NB4 (cell line): ENCODE measurements around the gene CPXM2.

ENCODE experiments used
- DNase-seq: peaks from one replicate; pipeline ENCODE4 v3.0.0; 2010; ENCODE audit warnings: low read depth
- H3K4me3 ChIP-seq: one replicate; pipeline ENCODE4 v1.5.1; 2011; ENCODE audit warnings: mild to moderate bottlenecking, low read depth, low read length, moderate library complexity
- CTCF ChIP-seq: IDR thresholded peaks from one replicate; pipeline ENCODE4 v1.5.1; 2012; ENCODE audit warnings: low read depth, low read length
- MAX ChIP-seq: IDR thresholded peaks from 2 replicates; pipeline ENCODE4 v1.6.1; 2011; ENCODE audit warnings: low read depth, low read length
- MYC ChIP-seq: IDR thresholded peaks from 2 replicates; pipeline ENCODE4 v1.6.1; 2011; ENCODE audit warnings: low read depth, low read length
- POLR2A ChIP-seq: IDR thresholded peaks from 2 replicates; pipeline ENCODE4 v1.6.1; 2011; ENCODE audit warnings: mild to moderate bottlenecking; ENCODE audit not compliant: insufficient read length; ENCODE audit errors: extremely low read depth

CPXM2 gene

GRCh38 chr10:123792248-123792978, 99.2 kb downstream of the CPXM2 start:
- peak; percentile 11 for DNase-seq
- TF ChIP-seq MYC: no peak
- TF ChIP-seq CTCF: no peak
- no peak for TF ChIP-seq MAX
- TF ChIP-seq POLR2A: no peak
- no peak overlapping the region for H3K4me3 ChIP-seq

- H3K4me3 ChIP-seq: no peak overlapping the region
- TF ChIP-seq MAX: no peak
- TF ChIP-seq MYC: no peak
- TF ChIP-seq CTCF: no peak
- TF ChIP-seq POLR2A: no peak
- DNase-seq: no peak
Observed at GRCh38 chr10:123790132-123790885, 101.3 kb downstream of the CPXM2 start.

- no peak overlapping the region for H3K4me3 ChIP-seq
- TF ChIP-seq POLR2A (no peak), CTCF (no peak), MYC (no peak), MAX (no peak)
- DNase-seq: no peak
Observed at GRCh38 chr10:123788981-123789380, 102.6 kb downstream of the CPXM2 start.

- no peak overlapping the region for H3K4me3 ChIP-seq
- no peak for TF ChIP-seq MAX
- no peak for TF ChIP-seq MYC
- TF ChIP-seq POLR2A: no peak
- no peak for TF ChIP-seq CTCF
- DNase-seq: no peak
Observed at GRCh38 chr10:123787566-123787965, 104.0 kb downstream of the CPXM2 start.

- no peak for DNase-seq
- H3K4me3 ChIP-seq: no peak overlapping the region
- TF ChIP-seq CTCF: no peak
- no peak for TF ChIP-seq MYC
- TF ChIP-seq MAX: no peak
- TF ChIP-seq POLR2A: no peak
Observed at GRCh38 chr10:123786896-123787295, 104.7 kb downstream of the CPXM2 start.
